GM21381 (cell line): Measurements from ENCODE around the gene XKR7.
A peak's percentile ranks its signal among the peaks of the same experiment; 100 is the strongest.

Experiments
- ATAC-seq: cut with Tn5 transposase; IDR thresholded peaks from one replicate; pipeline ENCODE4 v1.9.1; 2021; ENCODE audit warnings: mild to moderate bottlenecking, moderate library complexity; ENCODE audit not compliant: unreplicated experiment

XKR7 gene

GRCh38 chr20:31943052-31943471 is 24.9 kb upstream of the XKR7 start:
- no peak for ATAC-seq

- no peak for ATAC-seq
Observed at GRCh38 chr20:31945319-31945718, 22.6 kb upstream of the XKR7 start.

GRCh38 chr20:31945785-31946184 is 22.2 kb upstream of the XKR7 start:
- ATAC-seq, result no peak

- no peak for ATAC-seq
Observed at GRCh38 chr20:31948008-31948407, 19.9 kb upstream of the XKR7 start.

- ATAC-seq, result no peak
Observed at GRCh38 chr20:31949877-31950646, 17.9 kb upstream of the XKR7 start.

- no peak for ATAC-seq
Observed at GRCh38 chr20:31951203-31951529, 16.8 kb upstream of the XKR7 start.

- peak; percentile 92 for ATAC-seq
Observed at GRCh38 chr20:31951530-31952453, 16.2 kb upstream of the XKR7 start, which contains the start of gene PDRG1. Gene PDRG1 (minus strand): TSS chr20:31952046. CDS start chr20:31951961, 85 bp downstream.

- no peak for ATAC-seq
Observed at GRCh38 chr20:31953556-31954148, 14.3 kb upstream of the XKR7 start.

- no peak for ATAC-seq
Observed at GRCh38 chr20:31954500-31954899, 13.5 kb upstream of the XKR7 start.

GRCh38 chr20:31956556-31957526 is 11.1 kb upstream of the XKR7 start:
- no peak for ATAC-seq

GRCh38 chr20:31962761-31963160 is 5.2 kb upstream of the XKR7 start:
- ATAC-seq, result no peak

- ATAC-seq, result no peak
Observed at GRCh38 chr20:31963889-31964288, 4.1 kb upstream of the XKR7 start.

- ATAC-seq, result no peak
Observed at GRCh38 chr20:31966991-31967655, 828 bp upstream of the XKR7 start.

GRCh38 chr20:31968291-31969126 is 558 bp downstream of the XKR7 start:
- ATAC-seq, result no peak

GRCh38 chr20:31969991-31970390 is 2.0 kb downstream of the XKR7 start:
- ATAC-seq, result no peak

GRCh38 chr20:31972471-31973021 is 4.6 kb downstream of the XKR7 start:
- ATAC-seq, result no peak

GRCh38 chr20:31974296-31974695 is 6.3 kb downstream of the XKR7 start:
- no peak for ATAC-seq

- no peak for ATAC-seq
Observed at GRCh38 chr20:31974951-31975487, 7.1 kb downstream of the XKR7 start.
